GM23248 (cell line): ENCODE measurements around the gene GEMIN2.

Experiments used
- EZH2 ChIP-seq: fragments of 200-600 bp; sonication (generic); IDR thresholded peaks from 2 replicates; pipeline ENCODE4 v1.6.1; 2018; ENCODE audit warnings: antibody characterized with exemption, mild to moderate bottlenecking; ENCODE audit not compliant: insufficient read depth, poor library complexity, severe bottlenecking
- EZH2phosphoT487 ChIP-seq: fragments of 200-600 bp; sonication (generic); IDR thresholded peaks from 2 replicates; pipeline ENCODE4 v1.6.1; 2018; ENCODE audit warnings: antibody characterized with exemption, moderate library complexity, mild to moderate bottlenecking, low read depth; ENCODE audit not compliant: insufficient read depth

- TF ChIP-seq EZH2 (no peak), EZH2phosphoT487 (no peak)
These were observed 28.2 kb upstream of the GEMIN2 start for GRCh38 chr14:39085933-39086332.
